Mesendoderm (in vitro differentiated cells): ENCODE measurements around the gene TSPAN5.

Source experiments
- DNase-seq: peaks from one replicate; pipeline ENCODE4 v3.0.0; 2013
- H2AK5ac ChIP-seq: 2 replicates; pipeline ENCODE4 v1.6.1; 2013; ENCODE audit warnings: low read length, inconsistent platforms
- H2BK120ac ChIP-seq: 2 replicates; pipeline ENCODE4 v1.6.1; 2013; ENCODE audit warnings: low read depth, mild to moderate bottlenecking, low read length, moderate library complexity, mixed read lengths
- H2BK15ac ChIP-seq: replicated peaks from 2 replicates; pipeline ENCODE4 v1.6.1; 2013; ENCODE audit warnings: low read depth, mild to moderate bottlenecking, moderate library complexity
- H2BK5ac ChIP-seq: 2 replicates; pipeline ENCODE4 v1.6.1; 2013; ENCODE audit warnings: low read length, inconsistent platforms
- H3K18ac ChIP-seq: 2 replicates; pipeline ENCODE4 v1.6.1; 2013; ENCODE audit warnings: mild to moderate bottlenecking, low read length, mixed read lengths
- H3K23ac ChIP-seq: one replicate; pipeline ENCODE4 v1.6.1; 2013; ENCODE audit warnings: low read length
- H3K27ac ChIP-seq: 2 replicates; pipeline ENCODE4 v1.5.1; 2013; ENCODE audit warnings: low read depth, mild to moderate bottlenecking, inconsistent platforms, low read length, moderate library complexity
- H3K27me3 ChIP-seq: 2 replicates; pipeline ENCODE4 v1.6.1; 2013; ENCODE audit warnings: low read length, control low read depth, mild to moderate bottlenecking, inconsistent platforms; ENCODE audit not compliant: insufficient read depth, poor library complexity
- H3K36me3 ChIP-seq: 2 replicates; pipeline ENCODE4 v1.6.1; 2013; ENCODE audit warnings: low read length, inconsistent platforms; ENCODE audit not compliant: control insufficient read depth, insufficient read depth
- H3K4ac ChIP-seq: one replicate; pipeline ENCODE4 v1.6.1; 2013; ENCODE audit warnings: low read depth, mild to moderate bottlenecking, low read length, moderate library complexity
- H3K4me1 ChIP-seq: 2 replicates; pipeline ENCODE4 v1.6.1; 2013; ENCODE audit warnings: low read depth, low read length, inconsistent platforms; ENCODE audit not compliant: control insufficient read depth
- H3K4me2 ChIP-seq: 2 replicates; pipeline ENCODE4 v1.6.1; 2013; ENCODE audit warnings: low read length
- H3K4me3 ChIP-seq: 2 replicates; pipeline ENCODE4 v1.5.1; 2013; ENCODE audit warnings: mild to moderate bottlenecking, low read length
- H3K56ac ChIP-seq: one replicate; pipeline ENCODE4 v1.6.1; 2013; ENCODE audit warnings: low read length
- H3K79me1 ChIP-seq: 2 replicates; pipeline ENCODE4 v1.6.1; 2013; ENCODE audit warnings: low read length, inconsistent platforms
- H3K79me2 ChIP-seq: 2 replicates; pipeline ENCODE4 v1.6.1; 2013; ENCODE audit warnings: mild to moderate bottlenecking, low read length; ENCODE audit not compliant: control insufficient read depth, insufficient read depth
- H3K9ac ChIP-seq: 2 replicates; pipeline ENCODE4 v1.6.1; 2013; ENCODE audit warnings: low read length, inconsistent platforms
- H4K5ac ChIP-seq: one replicate; pipeline ENCODE4 v1.6.1; 2013; ENCODE audit warnings: low read length
- H4K8ac ChIP-seq: one replicate; pipeline ENCODE4 v1.6.1; 2013; ENCODE audit warnings: low read depth, mild to moderate bottlenecking, control low read depth, low read length, moderate library complexity
- WGBS: extraction: QIAGEN DNeasy Blood & Tissue Kit; methylation state at CpG from one replicate; pipeline ENCODE4 v1.1.7; 2013; ENCODE audit warnings: low lambda C conversion rate, missing lambda C conversion rate; ENCODE audit not compliant: insufficient coverage; ENCODE audit errors: extremely low coverage; 5-methylcytosine and 5-hydroxymethylcytosine counted together

Gene TSPAN5

GRCh38 chr4:98659106-98659592, 738 bp upstream of the TSPAN5 start:
- Histone ChIP-seq H4K5ac (no peak overlapping the region), H3K23ac (no peak overlapping the region), H3K79me1 (no peaks in the 10 kb centered on the region), H3K27me3 (peaks cover 7% of the 10 kb centered on the region), H3K4ac (no peak overlapping the region), H2AK5ac (no peak overlapping the region), H3K27ac (no peak overlapping the region), H4K8ac (no peak overlapping the region), H3K4me2 (peak overlapping the region; percentile 56), H2BK5ac (no peak overlapping the region), H3K4me1 (no peaks in the 10 kb centered on the region), H2BK15ac (no peak overlapping the region), H3K18ac (peak overlapping the region; percentile 25), H3K36me3 (no peaks in the 10 kb centered on the region), H3K4me3 (peak overlapping the region; percentile 25), H3K56ac (peak overlapping the region; percentile 90), H3K9ac (peak overlapping the region; percentile 53), H2BK120ac (no peak overlapping the region), H3K79me2 (no peaks in the 10 kb centered on the region)
- DNase-seq = peak; percentile 76
- WGBS = no CpG with 5 or more reads among the region's 17 CpGs

DNA sequence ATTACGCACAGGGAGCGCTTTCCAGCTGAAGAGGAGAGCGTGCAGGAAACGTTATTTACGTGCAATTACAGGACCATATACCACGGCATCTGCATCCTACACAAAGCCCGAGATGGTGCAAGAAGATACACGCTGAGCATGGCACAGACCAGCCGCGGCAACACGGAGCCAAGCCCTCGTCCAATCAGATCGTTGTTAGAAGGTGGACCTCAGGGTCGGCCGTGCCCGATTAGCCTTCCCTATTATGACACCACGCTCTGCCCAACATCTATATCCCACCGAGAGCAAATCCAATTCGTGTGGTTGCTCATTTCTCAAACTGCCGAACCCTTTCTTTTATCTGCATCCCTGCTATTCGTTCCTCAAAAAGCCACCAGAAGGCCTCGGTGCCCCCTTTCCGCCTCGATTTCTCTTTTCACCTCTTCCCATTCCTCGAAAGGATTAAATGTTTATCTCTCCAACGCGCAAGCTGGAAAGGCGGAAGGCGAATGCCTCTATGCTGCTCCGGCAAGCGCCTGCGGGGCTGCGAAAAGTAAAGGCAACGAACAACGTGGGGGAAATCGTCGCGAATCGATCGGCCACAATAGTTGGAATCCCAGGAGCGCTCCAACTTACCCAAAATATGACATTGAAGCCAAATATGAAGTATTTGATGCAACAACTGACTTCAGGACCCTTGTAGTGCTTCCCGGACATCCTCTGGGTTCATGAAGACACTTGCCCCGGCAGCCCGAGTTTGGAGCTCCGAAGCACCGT, 702 bp downstream of the TSPAN5 start:
- Histone ChIP-seq H3K27ac (no peak overlapping the region), H2BK120ac (no peak overlapping the region)

GRCh38 chr4:98656886-98657285, 1.5 kb downstream of the TSPAN5 start:
- peak overlapping the region; percentile 10 for H3K56ac ChIP-seq
- no peaks in the 10 kb centered on the region for H3K79me1 ChIP-seq
- H3K4me1 ChIP-seq = no peaks in the 10 kb centered on the region
- no peak overlapping the region for H2BK5ac ChIP-seq
- H2BK15ac ChIP-seq = no peak overlapping the region
- peak overlapping the region; percentile 15 for H3K9ac ChIP-seq
- no peak overlapping the region for H2AK5ac ChIP-seq
- no peak overlapping the region for H4K5ac ChIP-seq
- no peak overlapping the region for H2BK120ac ChIP-seq
- H3K27ac ChIP-seq = no peak overlapping the region
- no peak overlapping the region for H4K8ac ChIP-seq
- no peaks in the 10 kb centered on the region for H3K36me3 ChIP-seq
- H3K23ac ChIP-seq = no peak overlapping the region
- H3K18ac ChIP-seq = no peak overlapping the region
- no peak for DNase-seq
- no peaks in the 10 kb centered on the region for H3K79me2 ChIP-seq
- no peak overlapping the region for H3K4me3 ChIP-seq
- no CpG with 5 or more reads among the region's 6 CpGs for WGBS
- peaks cover 7% of the 10 kb centered on the region for H3K27me3 ChIP-seq
- H3K4me2 ChIP-seq = peak overlapping the region; percentile 68
- H3K4ac ChIP-seq = no peak overlapping the region

More for the DNA sequence above, 702 bp downstream of the TSPAN5 start:
- H4K8ac ChIP-seq = no peak overlapping the region
- H4K5ac ChIP-seq = no peak overlapping the region
- H2BK5ac ChIP-seq = no peak overlapping the region
- H3K79me2 ChIP-seq = no peaks in the 10 kb centered on the region
- H3K36me3 ChIP-seq = no peaks in the 10 kb centered on the region
- peaks cover 7% of the 10 kb centered on the region for H3K27me3 ChIP-seq
- no peak overlapping the region for H2BK15ac ChIP-seq
- DNase-seq = peak; percentile 54
- no peaks in the 10 kb centered on the region for H3K4me1 ChIP-seq
- no CpG with 5 or more reads among the region's 46 CpGs for WGBS
- H2AK5ac ChIP-seq = no peak overlapping the region
- peak overlapping the region; percentile 72 for H3K9ac ChIP-seq
- peak overlapping the region; percentile 64 for H3K4me3 ChIP-seq
- H3K4ac ChIP-seq = no peak overlapping the region
- no peak overlapping the region for H3K23ac ChIP-seq
- H3K4me2 ChIP-seq = peak overlapping the region; percentile 68
- no peaks in the 10 kb centered on the region for H3K79me1 ChIP-seq
- peak overlapping the region; percentile 70 for H3K18ac ChIP-seq
- peak overlapping the region; percentile 85 for H3K56ac ChIP-seq

GRCh38 chr4:98656443-98656842, 2.0 kb downstream of the TSPAN5 start:
- WGBS = no CpG with 5 or more reads among the region's 5 CpGs
- no peak overlapping the region for H3K9ac ChIP-seq
- no peaks in the 10 kb centered on the region for H3K4me1 ChIP-seq
- H3K4me3 ChIP-seq = no peak overlapping the region
- H4K8ac ChIP-seq = no peak overlapping the region
- no peak overlapping the region for H3K23ac ChIP-seq
- H2BK15ac ChIP-seq = no peak overlapping the region
- no peak overlapping the region for H4K5ac ChIP-seq
- peaks cover 7% of the 10 kb centered on the region for H3K27me3 ChIP-seq
- H3K36me3 ChIP-seq = no peaks in the 10 kb centered on the region
- H3K4ac ChIP-seq = no peak overlapping the region
- H3K79me2 ChIP-seq = no peaks in the 10 kb centered on the region
- no peak overlapping the region for H3K27ac ChIP-seq
- no peak overlapping the region for H3K18ac ChIP-seq
- no peaks in the 10 kb centered on the region for H3K79me1 ChIP-seq
- H3K56ac ChIP-seq = no peak overlapping the region
- no peak for DNase-seq
- H2BK5ac ChIP-seq = no peak overlapping the region
- no peak overlapping the region for H2BK120ac ChIP-seq
- H3K4me2 ChIP-seq = no peak overlapping the region
- H2AK5ac ChIP-seq = no peak overlapping the region

GRCh38 chr4:98653890-98654867, 4.2 kb downstream of the TSPAN5 start:
- no peak overlapping the region for H3K56ac ChIP-seq
- H2BK120ac ChIP-seq = no peak overlapping the region
- no peak overlapping the region for H3K23ac ChIP-seq
- no peak overlapping the region for H3K18ac ChIP-seq
- no peaks in the 10 kb centered on the region for H3K79me1 ChIP-seq
- H3K4me1 ChIP-seq = no peaks in the 10 kb centered on the region
- H4K8ac ChIP-seq = no peak overlapping the region
- H3K4me3 ChIP-seq = no peak overlapping the region
- no peak overlapping the region for H3K4me2 ChIP-seq
- H2AK5ac ChIP-seq = no peak overlapping the region
- no peak overlapping the region for H3K27ac ChIP-seq
- DNase-seq = no peak
- H3K27me3 ChIP-seq = peaks cover 2% of the 10 kb centered on the region
- WGBS = no CpG with 5 or more reads among the region's 5 CpGs
- no peaks in the 10 kb centered on the region for H3K36me3 ChIP-seq
- H4K5ac ChIP-seq = no peak overlapping the region
- H2BK5ac ChIP-seq = no peak overlapping the region
- H2BK15ac ChIP-seq = no peak overlapping the region
- no peaks in the 10 kb centered on the region for H3K79me2 ChIP-seq
- no peak overlapping the region for H3K4ac ChIP-seq
- no peak overlapping the region for H3K9ac ChIP-seq
